ENCODE measurements around the gene MAN2A2.
A peak's percentile ranks its signal among the peaks of the same experiment; 100 is the strongest.
"Not testable (repeated sequence)": the region's sequence is repeated elsewhere in the genome, so short reads cannot be mapped to it uniquely, and the experiment has no call there.

Gene MAN2A2

DNA sequence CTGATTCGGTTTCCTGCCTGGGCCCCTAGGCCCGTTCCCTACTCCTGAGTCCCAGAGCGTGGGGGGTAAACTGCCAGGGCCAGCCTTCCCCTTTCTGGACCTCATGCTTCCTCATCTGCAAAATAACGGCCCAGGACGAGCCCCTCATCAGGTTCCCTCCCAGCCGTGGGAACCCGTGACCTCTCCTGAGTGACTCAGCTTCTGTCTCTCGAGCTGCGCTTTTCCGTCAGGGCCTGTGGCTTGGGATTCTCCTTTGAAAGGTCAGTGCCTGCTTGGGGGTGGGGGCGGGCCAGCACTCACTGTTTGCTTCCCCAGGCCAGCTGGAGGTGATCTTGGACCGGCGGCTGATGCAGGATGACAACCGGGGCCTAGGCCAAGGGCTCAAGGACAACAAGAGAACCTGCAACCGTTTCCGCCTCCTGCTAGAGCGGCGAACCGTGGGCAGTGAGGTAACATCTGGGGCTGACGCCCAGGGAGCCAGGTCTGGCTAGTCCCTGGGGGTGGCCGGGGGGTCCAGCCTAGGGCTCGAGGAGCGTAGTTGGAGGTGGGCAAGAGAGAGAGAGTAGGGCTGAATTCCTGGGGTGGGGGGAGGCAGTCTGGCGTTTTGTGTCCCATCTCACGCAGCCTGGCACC, 12.8 kb downstream of the MAN2A2 start:
- no peak for FAIRE-seq
- no peak for DNase-seq (ENCODE audit: insufficient read length, low spot score)

DNA sequence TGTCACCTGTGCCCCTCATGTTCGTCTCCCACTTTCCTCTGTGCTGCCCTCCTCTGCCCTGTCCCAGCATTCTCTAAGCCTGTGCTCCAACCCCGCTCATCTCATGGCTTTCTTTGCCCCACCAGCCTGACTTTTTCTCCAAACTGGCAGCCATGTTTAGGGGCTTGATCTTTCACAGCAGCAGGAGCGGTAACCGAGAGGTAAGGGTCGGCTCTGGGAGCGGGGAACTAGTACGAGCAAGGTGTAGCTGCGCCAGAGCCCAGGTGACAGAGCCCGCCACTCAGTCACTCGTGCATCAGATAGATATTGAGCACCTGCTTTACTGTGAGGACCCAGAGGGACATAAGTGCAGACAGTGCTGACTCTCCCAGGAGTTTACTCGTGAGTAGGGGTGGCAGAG, 13.4 kb downstream of the MAN2A2 start:
- DNase-seq (ENCODE audit: insufficient read length, low spot score) (no peak), FAIRE-seq (no peak)

DNA sequence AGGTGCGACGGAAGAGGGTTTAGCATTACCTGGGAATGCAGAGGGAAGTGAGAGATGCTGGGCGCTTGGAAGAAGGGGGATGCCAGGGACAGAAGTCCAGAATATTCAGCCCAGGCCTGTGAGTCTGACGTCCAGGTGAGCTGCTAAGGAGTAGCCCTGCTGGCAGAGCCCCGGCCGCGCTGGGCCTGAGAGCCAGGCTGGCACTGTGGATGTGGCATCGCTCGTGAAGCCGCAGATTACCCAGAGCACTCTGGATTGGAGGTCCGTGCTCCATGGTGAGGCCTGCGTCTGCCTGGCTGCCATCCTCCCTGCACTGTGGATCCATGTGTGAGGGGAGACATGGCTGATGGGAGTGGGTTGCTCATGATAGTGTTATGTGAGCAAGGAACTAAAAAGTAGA, 14.5 kb downstream of the MAN2A2 start:
- no peak for DNase-seq (ENCODE audit: insufficient read length, low spot score)
- FAIRE-seq = peak; percentile 16

DNA sequence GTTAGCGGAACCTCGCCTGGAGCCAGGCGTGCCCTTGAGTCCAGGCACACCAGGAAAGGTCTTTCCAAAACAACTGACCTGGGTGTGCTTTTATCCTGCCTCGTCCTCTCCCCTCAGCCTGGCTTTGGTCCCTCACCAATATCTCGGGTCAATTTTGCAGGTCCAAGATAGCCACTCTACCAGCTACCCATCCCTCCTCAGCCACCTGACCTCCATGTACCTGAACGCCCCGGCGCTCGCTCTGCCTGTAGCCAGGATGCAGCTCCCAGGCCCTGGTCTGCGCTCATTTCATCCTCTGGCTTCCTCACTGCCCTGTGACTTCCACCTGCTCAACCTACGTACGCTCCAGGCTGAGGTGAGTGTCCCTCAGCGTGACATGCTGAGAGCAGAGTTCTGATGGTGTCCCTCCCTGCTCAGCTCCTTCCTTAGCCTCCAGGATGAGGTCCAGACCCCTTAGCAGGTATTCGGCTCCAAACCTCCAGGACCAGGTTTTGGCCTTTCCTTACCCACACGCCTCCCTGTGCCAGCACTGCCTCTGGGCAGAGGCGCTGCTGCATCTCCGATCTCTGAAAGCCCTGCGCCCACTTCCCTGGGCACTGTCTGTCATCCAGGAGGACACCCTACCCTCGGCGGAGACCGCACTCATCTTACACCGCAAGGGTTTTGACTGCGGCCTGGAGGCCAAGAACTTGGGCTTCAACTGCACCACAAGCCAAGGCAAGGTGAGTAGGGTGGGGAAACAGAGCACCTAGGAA, 15.1 kb downstream of the MAN2A2 start:
- peak; percentile 54 for FAIRE-seq
- DNase-seq (ENCODE audit: insufficient read length, low spot score) = no peak

DNA sequence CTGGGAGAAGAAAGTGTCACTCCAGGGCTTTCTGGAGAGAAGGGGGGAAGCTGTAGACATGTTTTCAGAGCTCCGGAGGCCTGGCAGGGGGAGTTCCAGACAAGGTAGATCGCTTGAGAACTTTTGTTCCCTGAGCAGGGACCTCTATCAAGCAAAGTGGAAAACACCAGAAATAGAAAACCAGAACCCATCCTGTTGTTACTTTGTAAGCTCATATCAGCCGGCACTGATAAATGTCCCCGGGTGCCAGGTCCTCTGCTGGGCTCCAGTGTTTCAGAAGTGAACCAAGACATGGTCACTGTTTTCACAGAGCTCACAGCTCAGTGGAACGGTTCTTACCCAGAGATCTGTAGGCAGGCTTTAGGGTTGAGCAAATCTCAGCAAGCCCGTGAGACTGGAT, 15.7 kb downstream of the MAN2A2 start:
- DNase-seq (ENCODE audit: insufficient read length, low spot score) (no peak), FAIRE-seq (no peak)

DNA sequence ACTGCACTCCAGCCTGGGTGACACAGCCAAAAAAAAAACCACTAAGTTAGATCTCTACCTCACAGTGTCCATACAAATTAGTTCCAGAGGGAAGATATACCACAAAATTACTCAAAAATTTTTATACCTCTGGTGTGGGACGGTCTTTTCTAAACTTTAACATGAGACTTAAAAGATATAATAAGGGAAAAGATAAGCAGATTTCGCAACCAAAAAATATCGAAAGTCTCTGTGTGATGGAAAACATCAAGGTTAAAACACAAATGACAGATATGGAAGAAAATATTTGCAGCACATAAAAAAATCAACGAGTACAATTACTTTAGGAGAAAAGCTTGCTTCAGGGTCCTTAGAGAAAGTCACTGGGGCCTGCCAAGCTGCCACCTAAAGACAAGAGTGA, 18.8 kb downstream of the MAN2A2 start:
- no peak for DNase-seq (ENCODE audit: insufficient read length, low spot score)
- no peak for FAIRE-seq

DNA sequence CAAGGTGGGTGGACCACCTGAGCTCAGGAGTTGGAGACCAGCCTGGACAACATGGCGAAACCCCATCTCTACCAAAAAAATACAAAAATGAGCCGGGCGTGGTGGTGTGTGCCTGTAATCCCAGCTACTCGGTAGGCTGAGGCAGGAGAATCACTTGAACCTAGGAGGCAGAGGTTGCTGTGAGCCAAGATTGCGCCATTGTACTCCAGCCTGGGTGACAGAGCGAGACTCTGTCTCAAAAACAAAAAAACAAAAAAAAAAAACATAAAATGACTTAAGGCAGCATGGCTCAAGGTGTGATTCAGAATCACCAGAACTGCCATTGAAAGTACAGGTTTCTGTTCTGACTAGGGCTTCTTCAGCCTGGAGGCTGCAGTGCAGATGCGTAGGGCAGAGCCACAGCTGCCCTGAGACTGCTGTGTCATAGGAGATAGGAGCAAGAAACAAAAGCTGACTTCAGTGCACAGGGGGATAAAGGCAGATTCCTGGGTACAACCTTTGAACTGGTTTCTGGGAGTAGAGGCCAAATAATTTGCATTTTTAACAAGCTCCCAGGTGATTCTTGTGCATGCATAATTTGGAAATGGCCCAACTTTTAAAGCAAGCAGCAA, 19.7 kb downstream of the MAN2A2 start:
- FAIRE-seq; DNase-seq (ENCODE audit: insufficient read length, low spot score): not testable (repeated sequence)

DNA sequence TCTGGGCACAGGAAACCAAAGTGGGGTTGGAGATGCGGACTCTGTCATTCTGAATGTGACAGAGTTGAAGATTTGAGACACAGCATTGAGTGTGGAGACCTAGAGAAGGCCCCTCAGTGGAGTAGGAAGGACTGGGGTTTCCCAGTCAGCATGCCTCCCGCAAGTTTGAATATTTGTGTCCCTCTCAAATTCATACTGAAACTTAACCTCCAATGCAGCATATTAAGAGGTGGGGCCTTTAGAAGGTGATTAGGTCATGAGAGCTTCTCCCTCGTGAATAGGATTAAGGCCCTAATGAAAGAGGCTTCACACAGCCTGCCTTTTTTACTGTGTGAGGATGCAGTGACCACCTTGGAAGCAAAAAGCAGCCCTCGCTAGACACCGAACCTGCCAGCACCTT, 21.3 kb downstream of the MAN2A2 start:
- DNase-seq (ENCODE audit: insufficient read length, low spot score) (no peak), FAIRE-seq (no peak)

DNA sequence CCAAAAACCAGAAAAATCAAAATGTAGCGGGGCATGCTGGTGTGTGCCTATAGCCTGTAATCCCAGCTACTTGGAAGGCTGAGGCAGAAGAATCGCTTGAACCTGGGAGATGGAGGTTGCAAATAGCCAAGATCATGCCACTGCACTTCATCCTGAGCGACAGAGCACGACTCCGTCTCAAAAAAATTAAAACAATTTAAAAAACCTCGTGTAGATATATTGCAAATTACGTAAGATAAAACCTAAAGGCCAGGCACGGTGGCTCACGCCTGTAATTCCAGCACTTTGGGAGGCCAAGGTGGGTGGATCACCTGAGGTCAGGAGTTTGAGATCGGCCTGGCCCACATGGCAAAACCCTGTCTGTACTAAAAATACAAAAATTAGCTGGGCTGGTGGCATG, 23.7 kb downstream of the MAN2A2 start:
- DNase-seq (ENCODE audit: insufficient read length, low spot score); FAIRE-seq: not testable (repeated sequence)

DNA sequence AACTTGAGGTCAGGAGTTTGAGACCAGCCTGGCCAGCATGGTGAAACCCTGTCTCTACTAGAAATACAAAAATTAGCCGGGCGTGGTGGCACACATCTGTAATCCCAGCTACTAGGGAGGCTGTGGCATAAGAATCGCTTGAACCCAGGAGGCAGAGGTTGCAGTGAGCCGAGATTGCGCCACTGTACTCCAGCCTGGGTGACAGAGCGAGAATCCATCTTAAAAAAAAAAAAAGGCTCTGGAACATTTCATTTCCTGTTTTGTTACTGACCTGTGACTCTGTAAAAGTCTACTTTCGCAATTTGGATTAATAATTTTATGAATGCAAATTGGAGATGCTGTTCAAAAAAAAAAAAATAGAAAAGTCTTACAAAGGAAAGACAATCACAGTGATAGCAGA, 25.0 kb downstream of the MAN2A2 start:
- not testable (repeated sequence) for DNase-seq (ENCODE audit: insufficient read length, low spot score); FAIRE-seq

DNA sequence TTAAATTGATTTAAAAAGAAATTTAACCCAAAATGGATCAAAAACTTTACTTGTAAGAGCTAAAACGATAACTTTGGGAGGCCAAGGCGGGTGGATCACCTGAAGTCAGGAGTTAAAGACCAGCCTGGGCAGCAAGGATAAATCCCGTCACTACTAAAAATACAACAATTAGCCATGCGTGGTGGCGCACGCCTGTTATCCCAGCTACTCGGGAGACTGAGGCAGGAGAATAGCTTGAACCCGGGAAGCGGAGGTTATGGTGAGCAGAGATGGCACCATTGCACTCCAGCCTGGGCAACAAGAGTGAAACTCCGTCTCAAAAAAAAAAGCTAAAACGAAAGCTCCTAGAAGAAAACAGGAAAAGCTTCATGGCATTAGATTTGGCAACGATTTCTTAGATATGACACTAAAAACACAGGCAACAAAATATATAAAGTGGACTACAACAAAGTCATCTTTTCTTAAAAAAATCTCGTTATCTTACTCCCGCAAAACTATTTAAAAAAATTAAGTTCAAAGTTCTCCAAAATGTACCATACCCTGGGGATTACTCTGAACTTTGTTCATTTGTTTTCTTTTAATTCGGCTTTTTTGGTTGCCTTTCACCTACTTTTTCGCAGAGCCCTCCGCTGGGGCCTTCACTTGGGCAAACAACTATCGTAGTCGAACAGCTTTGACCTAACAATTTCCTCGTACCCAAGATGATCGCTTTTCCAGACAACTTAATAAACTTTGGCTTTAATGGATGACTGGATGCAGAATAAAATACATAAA, 26.3 kb downstream of the MAN2A2 start:
- no peak for FAIRE-seq
- DNase-seq (ENCODE audit: insufficient read length, low spot score) = no peak

DNA sequence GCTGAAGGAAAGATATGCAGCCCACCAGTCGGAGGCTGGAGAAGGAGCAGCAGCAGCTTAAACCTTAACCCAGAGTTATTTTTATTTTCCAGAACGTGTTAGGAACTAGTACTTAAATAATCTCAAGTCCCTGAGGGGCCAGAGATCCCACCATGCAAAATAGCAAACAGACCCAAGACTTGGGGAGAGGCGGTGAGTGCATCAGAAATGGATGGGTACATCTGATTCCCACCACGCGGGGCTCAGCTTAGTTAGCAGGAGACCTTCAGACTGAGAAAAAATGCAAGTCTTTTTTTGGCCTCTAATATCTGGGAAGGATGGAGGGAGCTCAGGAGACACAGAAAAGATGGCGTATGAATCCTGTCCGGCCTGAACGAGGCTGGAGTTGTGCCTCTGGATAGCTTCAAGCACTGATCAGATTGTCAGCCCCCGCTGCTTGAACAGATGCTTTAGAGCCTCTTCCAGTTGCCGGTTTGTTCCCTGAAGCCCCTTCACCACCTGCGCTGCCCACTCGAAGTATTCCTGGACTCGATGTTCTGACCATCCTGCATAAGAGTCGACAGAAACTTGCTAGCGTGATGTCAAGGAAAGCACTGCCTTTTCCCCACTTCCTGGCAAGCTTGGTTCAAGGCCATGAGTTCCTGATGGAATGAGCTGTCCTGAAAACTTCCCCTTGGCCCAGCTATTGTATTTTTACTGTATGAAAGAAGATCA, 27.9 kb downstream of the MAN2A2 start:
- DNase-seq (ENCODE audit: insufficient read length, low spot score) = no peak
- FAIRE-seq = no peak

DNA sequence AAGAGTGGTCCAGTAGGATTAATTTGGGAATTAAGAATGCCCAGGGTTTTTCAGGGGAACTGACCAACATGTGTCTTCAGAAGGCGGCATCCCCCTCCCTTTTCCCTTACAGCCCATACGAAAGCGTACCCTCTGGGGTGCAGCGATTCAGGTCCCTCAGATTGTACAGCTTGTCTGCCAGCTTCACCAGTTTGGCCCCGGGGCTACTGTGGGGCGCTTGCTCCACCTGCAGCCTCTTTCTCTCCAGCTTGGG, 28.4 kb downstream of the MAN2A2 start:
- DNase-seq (ENCODE audit: insufficient read length, low spot score) = no peak
- no peak for FAIRE-seq

DNA sequence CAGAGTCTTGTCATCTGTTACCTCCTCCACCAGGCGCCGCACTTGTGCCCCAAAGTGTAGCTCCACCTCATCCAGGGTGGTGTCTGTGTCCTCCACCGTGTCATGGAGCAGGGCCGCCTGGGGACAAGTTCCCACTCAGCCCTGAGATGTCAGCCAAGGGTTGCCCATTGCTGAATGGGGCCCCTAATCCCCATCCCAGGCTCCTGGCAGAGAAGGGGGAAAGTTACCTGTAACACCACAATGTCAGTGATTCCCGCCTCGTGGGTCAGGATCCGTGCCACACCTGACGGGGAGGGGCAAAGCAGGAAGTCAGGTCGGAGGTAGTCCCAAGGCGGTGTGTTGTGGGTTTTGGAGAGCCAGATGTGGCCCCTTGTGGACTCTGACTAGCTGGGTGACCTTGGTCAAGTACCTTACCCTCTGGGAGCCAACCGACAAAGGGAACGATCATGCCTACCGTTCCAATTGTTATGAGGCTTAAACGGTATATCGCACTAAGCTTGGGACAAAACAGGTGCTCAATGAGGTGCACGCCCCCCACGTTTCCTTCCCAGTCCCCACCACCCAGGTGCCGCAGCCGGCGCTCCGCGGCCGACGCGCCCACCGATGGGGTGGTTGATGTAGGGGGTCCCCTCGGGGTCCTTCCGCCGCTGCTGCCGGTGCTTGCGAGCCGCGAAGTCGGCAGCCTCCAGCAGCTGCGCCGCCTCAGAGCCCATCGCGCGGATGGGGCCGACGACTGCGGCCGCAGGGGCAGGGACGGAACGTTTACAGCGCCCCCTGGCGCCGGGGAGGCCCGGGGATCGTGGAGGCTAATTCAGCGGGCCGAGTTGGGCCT, 28.9 kb downstream of the MAN2A2 start, which contains the start of gene HDDC3:
TSS of gene HDDC3 (minus strand) at position 722 of the 832 bp plus-strand sequence. CDS start at position 713, 9 bp downstream.
- FAIRE-seq = no peak
- DNase-seq (ENCODE audit: insufficient read length, low spot score) = peak; percentile 89

DNA sequence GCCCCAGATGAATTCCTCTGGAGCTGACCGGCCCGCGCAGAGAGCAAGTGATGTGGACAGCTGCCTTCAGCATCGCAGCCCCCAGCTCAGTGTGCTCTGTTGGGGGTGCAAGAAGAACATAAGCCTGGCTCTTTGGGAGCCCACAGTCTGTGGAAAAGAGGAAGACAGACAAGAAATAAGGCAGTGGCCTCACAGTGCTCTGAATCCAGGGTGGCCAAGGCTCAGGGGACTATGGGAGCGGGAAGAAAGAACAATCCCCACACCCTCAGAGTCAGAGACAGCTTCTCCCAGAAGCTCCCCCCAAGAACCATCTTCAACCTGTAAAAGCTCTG, 29.5 kb downstream of the MAN2A2 start:
- FAIRE-seq = no peak
- DNase-seq (ENCODE audit: insufficient read length, low spot score) = no peak

DNA sequence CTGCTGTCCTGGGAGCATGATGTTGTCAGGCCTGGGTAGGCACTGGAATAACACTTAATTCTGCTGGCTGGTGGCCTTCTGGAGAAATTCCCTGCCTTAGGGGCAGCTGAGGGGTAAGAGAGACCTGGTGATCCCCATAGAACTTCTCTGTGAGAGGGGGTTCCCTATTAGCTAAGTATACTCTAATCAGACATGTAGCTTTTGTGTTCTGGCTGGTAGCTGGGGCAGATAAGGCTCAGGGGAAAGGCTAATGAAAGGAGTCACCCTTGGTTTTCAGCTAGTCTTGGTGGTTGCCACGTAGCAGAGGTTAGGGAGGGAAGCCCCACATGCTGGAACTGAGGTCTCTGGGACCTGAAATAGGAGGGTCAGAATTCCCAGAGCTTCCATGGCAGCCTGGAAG, 30.2 kb downstream of the MAN2A2 start:
- FAIRE-seq (no peak), DNase-seq (ENCODE audit: insufficient read length, low spot score) (no peak)

DNA sequence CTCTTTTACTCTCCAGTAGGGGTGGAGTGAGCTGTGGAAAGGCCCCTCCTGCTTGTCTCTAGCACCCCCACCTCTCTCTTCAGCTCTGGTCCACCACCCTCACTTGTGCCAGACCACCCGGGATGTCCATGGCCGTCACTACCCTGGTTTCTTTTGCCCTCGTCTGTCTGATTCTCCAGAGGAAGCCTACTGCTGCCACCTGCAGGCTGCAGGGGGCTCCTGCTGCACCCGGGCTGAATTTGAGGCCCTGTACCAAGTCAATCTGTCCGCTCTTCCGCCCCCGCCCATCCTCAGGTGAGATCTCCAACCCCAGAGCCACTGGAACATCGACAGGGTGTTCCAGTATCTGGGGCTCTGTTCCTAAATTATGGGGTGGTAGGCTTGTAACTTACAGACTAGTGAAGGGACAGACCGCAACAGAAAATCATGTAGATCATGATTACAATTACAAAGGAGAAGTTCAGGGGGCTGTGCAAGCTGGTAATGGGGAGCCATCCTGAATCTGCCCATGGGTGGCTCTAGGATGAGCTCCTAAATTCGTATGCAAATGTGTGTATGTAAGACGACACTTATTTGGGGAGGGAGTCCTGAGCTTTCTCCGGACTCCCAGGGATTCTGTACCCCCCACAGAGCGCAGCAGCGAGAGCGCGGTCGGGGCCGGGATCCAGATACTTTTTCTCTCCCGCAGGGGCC, 31.3 kb downstream of the MAN2A2 start:
- no peak for FAIRE-seq
- peak; percentile 90 for DNase-seq (ENCODE audit: insufficient read length, low spot score)

DNA sequence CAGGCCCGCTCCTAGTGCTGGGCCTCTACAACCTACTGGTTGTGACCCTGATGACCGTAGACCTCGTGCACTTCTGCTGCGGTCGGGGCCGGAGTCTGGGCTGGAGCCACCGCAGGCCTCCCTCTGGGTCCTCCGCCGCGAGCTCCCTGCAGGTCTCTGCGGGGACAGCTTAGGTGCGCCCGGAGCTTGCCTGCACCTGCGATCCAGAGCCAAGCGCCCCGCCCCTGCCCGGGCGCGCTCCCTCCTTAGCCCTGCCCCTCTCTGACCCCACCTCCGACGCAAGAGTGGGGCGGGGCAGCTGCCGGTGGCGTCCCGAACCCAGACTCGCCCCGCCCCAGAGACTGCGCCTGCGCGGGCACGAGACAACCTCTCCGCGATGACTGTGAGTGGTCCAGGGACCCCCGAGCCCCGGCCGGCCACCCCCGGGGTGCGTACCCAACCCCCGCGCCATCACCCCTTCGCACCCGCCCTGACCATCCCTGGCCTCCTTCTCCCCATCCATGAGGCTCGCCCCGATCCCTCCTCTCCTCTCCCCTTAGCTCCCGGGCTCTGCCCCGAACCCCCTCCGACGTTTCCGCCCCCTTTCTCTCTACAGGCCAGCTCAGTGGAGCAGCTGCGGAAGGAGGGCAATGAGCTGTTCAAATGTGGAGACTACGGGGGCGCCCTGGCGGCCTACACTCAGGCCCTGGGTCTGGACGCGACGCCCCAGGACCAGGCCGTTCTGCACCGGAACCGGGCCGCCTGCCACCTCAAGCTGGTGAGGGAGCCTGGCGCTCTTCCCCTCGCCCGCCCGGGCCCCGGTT, 32.0 kb downstream of the MAN2A2 start, which contains the start of gene UNC45A:
TSS of gene UNC45A (plus strand) at position 337 of the 803 bp plus-strand sequence. CDS start at position 377, 40 bp downstream.
- DNase-seq (ENCODE audit: insufficient read length, low spot score) (peak; percentile 91), FAIRE-seq (no peak)

Data from HTR-8/SVneo (cell line).